Neural progenitor cell (in vitro differentiated cells): ENCODE data around the gene STKLD1. TPM values are rescaled to one million over a fixed set of nuclear protein-coding genes. Genes with fewer than 3 reads are reported as not detected.

Experiments used
- DNase-seq: peaks from one replicate; pipeline ENCODE4 v3.0.0-alpha.2; 2016; ENCODE audit warnings: low spot score
- H2AFZ ChIP-seq: fragments of 200-600 bp; sonication (generic); replicated peaks from 2 replicates; pipeline ENCODE4 v1.6.1; 2016; ENCODE audit warnings: antibody characterized with exemption
- H3F3A ChIP-seq: fragments of 200-600 bp; sonication (generic); 2 replicates; pipeline ENCODE4 v1.6.1; 2016; ENCODE audit warnings: antibody characterized with exemption, low read depth
- H3K27ac ChIP-seq: fragments of 200-600 bp; sonication (generic); 2 replicates; pipeline ENCODE4 v1.5.1; 2016; ENCODE audit warnings: mild to moderate bottlenecking
- H3K27me3 ChIP-seq: fragments of 200-600 bp; sonication (generic); 2 replicates; pipeline ENCODE4 v1.6.1; 2016; ENCODE audit warnings: mild to moderate bottlenecking, moderate library complexity
- H3K36me3 ChIP-seq: fragments of 200-600 bp; sonication (generic); 2 replicates; pipeline ENCODE4 v1.5.1; 2016
- H3K4me1 ChIP-seq: fragments of 200-600 bp; sonication (generic); 2 replicates; pipeline ENCODE4 v1.6.1; 2016; ENCODE audit warnings: mixed run types
- H3K4me2 ChIP-seq: fragments of 200-600 bp; sonication (generic); 2 replicates; pipeline ENCODE4 v1.6.1; 2016
- H3K4me3 ChIP-seq: fragments of 200-600 bp; sonication (generic); 2 replicates; pipeline ENCODE4 v1.5.1; 2016
- H3K79me2 ChIP-seq: fragments of 200-600 bp; sonication (generic); 2 replicates; pipeline ENCODE4 v1.6.1; 2016; ENCODE audit warnings: low read depth
- H3K9ac ChIP-seq: fragments of 200-600 bp; sonication (generic); 2 replicates; pipeline ENCODE4 v1.6.1; 2016
- H3K9me3 ChIP-seq: fragments of 200-600 bp; sonication (generic); 2 replicates; pipeline ENCODE4 v1.5.1; 2016; ENCODE audit warnings: low read depth
- H4K20me1 ChIP-seq: fragments of 200-600 bp; sonication (generic); 2 replicates; pipeline ENCODE4 v1.6.1; 2016; ENCODE audit warnings: low read depth
- H3K27ac Mint-ChIP-seq: 3 replicates; pipeline ENCODE4 v1.8.0; 2021; ENCODE audit warnings: mixed read lengths
- H3K27me3 Mint-ChIP-seq: 2 replicates; pipeline ENCODE4 v1.8.0; 2022; ENCODE audit warnings: low read depth, mild to moderate bottlenecking, inconsistent platforms, moderate library complexity, mixed read lengths; ENCODE audit not compliant: insufficient read depth
- H3K36me3 Mint-ChIP-seq: 3 replicates; pipeline ENCODE4 v1.8.0; 2021; ENCODE audit warnings: mixed read lengths
- H3K4me1 Mint-ChIP-seq: 3 replicates; pipeline ENCODE4 v1.8.0; 2021; ENCODE audit warnings: mixed read lengths
- H3K4me3 Mint-ChIP-seq: 3 replicates; pipeline ENCODE4 v1.8.0; 2021; ENCODE audit warnings: mild to moderate bottlenecking, moderate library complexity, mixed read lengths
- H3K9me3 Mint-ChIP-seq: 3 replicates; pipeline ENCODE4 v1.8.0; 2020; ENCODE audit warnings: mixed read lengths
- CTCF ChIP-seq: fragments of 200-600 bp; sonication (generic); IDR thresholded peaks from 2 replicates; pipeline ENCODE4 v1.5.1; 2017; ENCODE audit warnings: antibody characterized with exemption, mild to moderate bottlenecking
- EZH2 ChIP-seq: fragments of 200-600 bp; sonication (generic); IDR thresholded peaks from 2 replicates; pipeline ENCODE4 v1.6.1; 2017; ENCODE audit warnings: antibody characterized with exemption, mild to moderate bottlenecking, moderate library complexity
- EZH2phosphoT487 ChIP-seq: fragments of 200-600 bp; sonication (generic); IDR thresholded peaks from 2 replicates; pipeline ENCODE4 v1.6.1; 2017; ENCODE audit warnings: antibody characterized with exemption
- total RNA-seq: library from RNA; depleted of rRNA; stranded (reverse); fragments of >200 nt; gene quantifications from 2 replicates; pipeline ENCODE4 v1.2.3, GENCODE V29; 2015; ENCODE audit warnings: low replicate concordance

The STKLD1 gene
- total RNA-seq, 1 donor from 2014 or later = 0.58 TPM

GRCh38 chr9:133347515-133347984 lies 28.6 kb upstream of the STKLD1 start:
- peak overlapping the region; percentile 98 for H3K4me3 Mint-ChIP-seq
- peaks cover 50% of the 10 kb centered on the region for H3F3A ChIP-seq
- peaks cover 23% of the 10 kb centered on the region for H3K36me3 ChIP-seq
- DNase-seq = peak; percentile 81
- no peaks in the 10 kb centered on the region for H3K27me3 ChIP-seq
- TF ChIP-seq CTCF (no peak), EZH2phosphoT487 (no peak), EZH2 (no peak)
- peaks cover 65% of the 10 kb centered on the region for H4K20me1 ChIP-seq
- peaks cover 18% of the 10 kb centered on the region for H3K27me3 Mint-ChIP-seq
- peaks cover 30% of the 10 kb centered on the region for H3K36me3 Mint-ChIP-seq
- no peak overlapping the region for H3K27ac ChIP-seq
- H3K9ac ChIP-seq = peak overlapping the region; percentile 75
- no peak overlapping the region for H3K27ac Mint-ChIP-seq
- H2AFZ ChIP-seq = no peak overlapping the region
- peaks cover 54% of the 10 kb centered on the region for H3K79me2 ChIP-seq
- H3K4me2 ChIP-seq = peak overlapping the region; percentile 88
- H3K4me1 Mint-ChIP-seq = peaks cover 25% of the 10 kb centered on the region
- H3K9me3 Mint-ChIP-seq = no peaks in the 10 kb centered on the region
- peak overlapping the region; percentile 77 for H3K4me3 ChIP-seq
- no peaks in the 10 kb centered on the region for H3K9me3 ChIP-seq
- peaks cover 15% of the 10 kb centered on the region for H3K4me1 ChIP-seq

- TF ChIP-seq CTCF (no peak), EZH2 (no peak), EZH2phosphoT487 (no peak)
Observed at GRCh38 chr9:133347985-133348717, 28.0 kb upstream of the STKLD1 start, which contains the start of the genes MED22 and RPL7A. MED22 (minus strand) TSS chr9:133348131; CDS start chr9:133346662, 1,469 bp downstream. RPL7A (plus strand) TSS chr9:133348218; CDS start chr9:133348244, 26 bp downstream.

GRCh38 chr9:133348718-133349573 lies 27.2 kb upstream of the STKLD1 start:
- H3K4me2 ChIP-seq = peak overlapping the region; percentile 100
- peak overlapping the region; percentile 97 for H3K27ac ChIP-seq
- peak overlapping the region; percentile 99 for H3K9ac ChIP-seq
- peaks cover 25% of the 10 kb centered on the region for H3K4me1 Mint-ChIP-seq
- no peak overlapping the region for H2AFZ ChIP-seq
- no peak for TF ChIP-seq EZH2phosphoT487
- TF ChIP-seq EZH2 = no peak
- no peak for TF ChIP-seq CTCF
- H3K36me3 ChIP-seq = peaks cover 23% of the 10 kb centered on the region
- H3K27ac Mint-ChIP-seq = peak overlapping the region; percentile 99
- peaks cover 18% of the 10 kb centered on the region for H3K27me3 Mint-ChIP-seq
- H3K9me3 Mint-ChIP-seq = no peaks in the 10 kb centered on the region
- DNase-seq = no peak
- peaks cover 64% of the 10 kb centered on the region for H4K20me1 ChIP-seq
- peak overlapping the region; percentile 98 for H3K4me3 Mint-ChIP-seq
- H3K4me3 ChIP-seq = peak overlapping the region; percentile 77
- H3K27me3 ChIP-seq = no peaks in the 10 kb centered on the region
- no peaks in the 10 kb centered on the region for H3K9me3 ChIP-seq
- H3K4me1 ChIP-seq = peaks cover 15% of the 10 kb centered on the region
- H3K79me2 ChIP-seq = peaks cover 54% of the 10 kb centered on the region
- peaks cover 59% of the 10 kb centered on the region for H3F3A ChIP-seq
- peaks cover 36% of the 10 kb centered on the region for H3K36me3 Mint-ChIP-seq

More at GRCh38 chr9:133347985-133348717, 28.0 kb upstream of the STKLD1 start, which contains the start of the genes MED22 and RPL7A:
- H3K9me3 ChIP-seq = no peaks in the 10 kb centered on the region
- DNase-seq = peak; percentile 97
- Mint-ChIP-seq H3K27me3 (peaks cover 18% of the 10 kb centered on the region), H3K4me1 (peaks cover 25% of the 10 kb centered on the region), H3K36me3 (peaks cover 33% of the 10 kb centered on the region), H3K9me3 (no peaks in the 10 kb centered on the region), H3K4me3 (peak within 1 kb of the TSS; percentile 98), H3K27ac (peak within 1 kb of the TSS; percentile 99)
- peaks cover 52% of the 10 kb centered on the region for H3F3A ChIP-seq
- peak within 1 kb of the TSS; percentile 57 for H2AFZ ChIP-seq
- H3K36me3 ChIP-seq = peaks cover 23% of the 10 kb centered on the region
- H4K20me1 ChIP-seq = peaks cover 64% of the 10 kb centered on the region
- H3K27me3 ChIP-seq = no peaks in the 10 kb centered on the region
- H3K79me2 ChIP-seq = peaks cover 54% of the 10 kb centered on the region
- peak within 1 kb of the TSS; percentile 100 for H3K4me2 ChIP-seq
- peaks cover 15% of the 10 kb centered on the region for H3K4me1 ChIP-seq
- H3K9ac ChIP-seq = peak within 1 kb of the TSS; percentile 99
- peak within 1 kb of the TSS; percentile 97 for H3K27ac ChIP-seq
- peak within 1 kb of the TSS; percentile 77 for H3K4me3 ChIP-seq
